Natural killer cell (primary cell): ENCODE data around the gene ALDOB. TPM values are rescaled to one million over a fixed set of nuclear protein-coding genes. Genes with fewer than 3 reads are reported as not detected.

Source experiments
- ATAC-seq, 3 donors: fragments of 150-1000 bp in 2 of 3; fragments of 200-7000 bp in 1 of 3; cut with Tn5 transposase; 1 replicate in 1 of 3; 2 replicates in 2 of 3; pipeline ENCODE4 v1.10.0; 2021; ENCODE audit warnings: mild to moderate bottlenecking in 2 of 3, moderate library complexity in 2 of 3
- DNase-seq, 2 donors: peaks; one replicate each; pipeline versions ENCODE4 v3.0.0 to v3.0.0-alpha.2; 2013 to 2021; ENCODE audit warnings: mixed read lengths in 1 of 2
- H3K27ac ChIP-seq: one replicate; pipeline ENCODE4 v1.5.1; 2013; ENCODE audit warnings: mild to moderate bottlenecking, low read length
- H3K27me3 ChIP-seq: one replicate; pipeline ENCODE4 v1.6.1; 2013; ENCODE audit warnings: low read length; ENCODE audit not compliant: control insufficient read depth, insufficient read depth
- H3K36me3 ChIP-seq: one replicate; pipeline ENCODE4 v1.6.1; 2013; ENCODE audit warnings: low read length; ENCODE audit not compliant: control insufficient read depth, insufficient read depth
- H3K4me1 ChIP-seq: one replicate; pipeline ENCODE4 v1.6.1; 2013; ENCODE audit warnings: low read length; ENCODE audit not compliant: control insufficient read depth, insufficient read depth
- H3K4me3 ChIP-seq: one replicate; pipeline ENCODE4 v1.5.1; 2013; ENCODE audit warnings: low read length
- H3K9me3 ChIP-seq: one replicate; pipeline ENCODE4 v1.6.1; 2013; ENCODE audit warnings: low read length; ENCODE audit not compliant: control insufficient read depth, insufficient read depth
- H3K27ac Mint-ChIP-seq, 2 donors: one replicate each; pipeline ENCODE4 v1.8.0; 2022; ENCODE audit warnings: mild to moderate bottlenecking in 2 of 2, mixed read lengths in 2 of 2, moderate library complexity in 1 of 2
- H3K27me3 Mint-ChIP-seq, 2 donors: one replicate each; pipeline ENCODE4 v1.8.0; 2022; ENCODE audit warnings: low read depth in 2 of 2, mixed read lengths in 2 of 2
- H3K36me3 Mint-ChIP-seq: one replicate; pipeline ENCODE4 v1.8.0; 2022; ENCODE audit warnings: mixed read lengths
- H3K4me1 Mint-ChIP-seq, 2 donors: one replicate each; pipeline ENCODE4 v1.8.0; 2022; ENCODE audit warnings: mixed read lengths in 2 of 2
- H3K4me3 Mint-ChIP-seq: one replicate; pipeline ENCODE4 v1.8.0; 2022; ENCODE audit warnings: mild to moderate bottlenecking, moderate library complexity, mixed read lengths
- H3K9me3 Mint-ChIP-seq, 2 donors: one replicate each; pipeline ENCODE4 v1.8.0; 2022; ENCODE audit warnings: mixed read lengths in 2 of 2
- WGBS: methylation state at CpG from one replicate; pipeline ENCODE4 v1.1.7; 2013; ENCODE audit warnings: missing lambda C conversion rate; ENCODE audit not compliant: insufficient coverage; 5-methylcytosine and 5-hydroxymethylcytosine counted together
- intact Hi-C: fragments of 100-400 bp; cut with micrococcal nuclease; formaldehyde crosslinking; loops from one replicate; pipeline ENCODE4 v1.14.2; 2022
- total RNA-seq, 4 donors: library from RNA; stranded (reverse); fragments of 120-200 nt in 1 of 4; gene quantifications; one replicate each; pipeline versions ENCODE4 v1.2.3 to v1.2.4, GENCODE V29; 2013 to 2022
- TF ChIP-seq, protein P1 (sequence below): fragments of 200-600 bp; IDR thresholded peaks from one replicate; pipeline ENCODE4 v1.8.0; 2022; ENCODE audit warnings: antibody characterized with exemption

The ALDOB gene
- total RNA-seq, 3 donors from 2014 or later (not counting 1 experiment from before 2014, with no cell fraction given) = not detected

- Mint-ChIP-seq H3K9me3 (peaks cover 27 to 40% of the 10 kb centered on the region in 2 donors), H3K27ac (no peak overlapping the region), H3K36me3 (peaks cover 77% of the 10 kb centered on the region), H3K27me3 (no peaks in the 10 kb centered on the region), H3K4me1 (peaks cover 0 to 10% of the 10 kb centered on the region in 2 donors), H3K4me3 (no peak overlapping the region)
- no peak overlapping the region for H3K4me3 ChIP-seq
- H3K27me3 ChIP-seq = no peaks in the 10 kb centered on the region
- TF ChIP-seq, protein P1, sequence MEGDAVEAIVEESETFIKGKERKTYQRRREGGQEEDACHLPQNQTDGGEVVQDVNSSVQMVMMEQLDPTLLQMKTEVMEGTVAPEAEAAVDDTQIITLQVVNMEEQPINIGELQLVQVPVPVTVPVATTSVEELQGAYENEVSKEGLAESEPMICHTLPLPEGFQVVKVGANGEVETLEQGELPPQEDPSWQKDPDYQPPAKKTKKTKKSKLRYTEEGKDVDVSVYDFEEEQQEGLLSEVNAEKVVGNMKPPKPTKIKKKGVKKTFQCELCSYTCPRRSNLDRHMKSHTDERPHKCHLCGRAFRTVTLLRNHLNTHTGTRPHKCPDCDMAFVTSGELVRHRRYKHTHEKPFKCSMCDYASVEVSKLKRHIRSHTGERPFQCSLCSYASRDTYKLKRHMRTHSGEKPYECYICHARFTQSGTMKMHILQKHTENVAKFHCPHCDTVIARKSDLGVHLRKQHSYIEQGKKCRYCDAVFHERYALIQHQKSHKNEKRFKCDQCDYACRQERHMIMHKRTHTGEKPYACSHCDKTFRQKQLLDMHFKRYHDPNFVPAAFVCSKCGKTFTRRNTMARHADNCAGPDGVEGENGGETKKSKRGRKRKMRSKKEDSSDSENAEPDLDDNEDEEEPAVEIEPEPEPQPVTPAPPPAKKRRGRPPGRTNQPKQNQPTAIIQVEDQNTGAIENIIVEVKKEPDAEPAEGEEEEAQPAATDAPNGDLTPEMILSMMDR = no peak
- H3K27ac ChIP-seq = no peak overlapping the region
- no peaks in the 10 kb centered on the region for H3K4me1 ChIP-seq
- intact Hi-C loops = no loop called here
- no peak for ATAC-seq
- peaks cover 55% of the 10 kb centered on the region for H3K36me3 ChIP-seq
- WGBS = 100% methylated on average over 1 of the region's 5 CpGs
- peaks cover 32% of the 10 kb centered on the region for H3K9me3 ChIP-seq
- no peak for DNase-seq
Measured at GRCh38 chr9:101408374-101409078, 27.0 kb downstream of the ALDOB start.

DNA sequence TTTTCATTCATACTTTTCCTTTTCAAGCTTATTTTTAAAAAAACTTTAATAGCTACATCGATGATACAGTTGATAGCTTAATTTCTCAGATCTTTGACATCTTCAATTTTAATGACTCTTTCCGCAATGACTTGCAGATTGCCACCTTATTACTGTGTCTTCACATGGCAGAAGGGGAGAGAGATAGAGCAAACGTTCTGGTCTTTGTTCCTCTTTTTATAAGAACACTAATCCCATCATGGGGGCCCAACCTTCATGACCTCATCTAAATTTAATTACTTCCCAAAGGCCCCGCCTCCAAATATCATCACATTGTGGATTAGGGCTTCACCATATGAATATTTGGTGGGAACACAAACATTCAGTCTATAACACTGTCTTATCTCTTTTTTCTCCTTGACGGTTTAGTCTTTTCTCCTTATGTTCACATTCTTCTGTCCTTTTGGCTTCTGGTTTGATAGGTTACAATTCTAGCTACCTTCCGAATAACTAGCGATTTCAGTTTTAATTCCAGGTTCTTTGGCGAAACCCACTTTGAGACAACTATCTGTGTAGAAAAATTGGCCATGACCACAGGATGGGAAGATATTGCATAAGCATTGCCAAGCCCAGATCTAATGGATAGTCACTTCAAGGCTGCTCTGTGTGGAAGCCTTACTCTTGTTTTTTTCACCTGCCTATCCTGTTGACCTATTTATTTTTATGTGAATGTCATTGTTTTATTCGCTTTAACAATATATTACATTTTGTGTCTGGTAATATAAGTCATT is 31.9 kb downstream of the ALDOB start:
- peaks cover 18% of the 10 kb centered on the region for H3K9me3 ChIP-seq
- H3K27me3 ChIP-seq = no peaks in the 10 kb centered on the region
- Mint-ChIP-seq H3K9me3 (peaks cover 15 to 27% of the 10 kb centered on the region in 2 donors), H3K27me3 (no peaks in the 10 kb centered on the region), H3K4me1 (peaks cover 40 to 50% of the 10 kb centered on the region in 2 donors), H3K27ac (no peak overlapping the region), H3K36me3 (peaks cover 78% of the 10 kb centered on the region), H3K4me3 (no peak overlapping the region)
- peaks cover 12% of the 10 kb centered on the region for H3K4me1 ChIP-seq
- no peak for ATAC-seq
- no peak overlapping the region for H3K27ac ChIP-seq
- intact Hi-C loops = no loop called here
- 92% methylated on average over 6 of the region's 9 CpGs for WGBS
- TF ChIP-seq, protein P1 = no peak
- H3K36me3 ChIP-seq = peaks cover 79% of the 10 kb centered on the region
- no peak overlapping the region for H3K4me3 ChIP-seq
- no peak for DNase-seq

- 70% methylated on average over 5 of the region's 5 CpGs for WGBS
- ATAC-seq (no peak), DNase-seq (no peak)
- H3K4me1 Mint-ChIP-seq = peaks cover 69 to 70% of the 10 kb centered on the region in 2 donors
- Histone ChIP-seq H3K27me3 (no peaks in the 10 kb centered on the region), H3K27ac (no peak overlapping the region), H3K36me3 (peaks cover 46% of the 10 kb centered on the region), H3K4me1 (peaks cover 12% of the 10 kb centered on the region), H3K9me3 (no peaks in the 10 kb centered on the region), H3K4me3 (no peak overlapping the region)
- no peaks in the 10 kb centered on the region for H3K27me3 Mint-ChIP-seq
- TF ChIP-seq, protein P1 = no peak
- H3K9me3 Mint-ChIP-seq = peaks cover 3 to 5% of the 10 kb centered on the region in 2 donors
- H3K4me3 Mint-ChIP-seq = peak overlapping the region; percentile 71
- intact Hi-C loops = no loop called here
- H3K36me3 Mint-ChIP-seq = peaks cover 44% of the 10 kb centered on the region
- peak overlapping the region; percentile 98 to 99 for H3K27ac Mint-ChIP-seq
Measured at GRCh38 chr9:101400120-101400519, 35.5 kb downstream of the ALDOB start.
